Breast epithelium (tissue), 4 donors: ENCODE results near the gene LDLRAD1. TPM values are rescaled to one million over a fixed set of nuclear protein-coding genes. Genes with fewer than 3 reads are reported as not detected.
"Not testable (repeated sequence)": the region's sequence is repeated elsewhere in the genome, so short reads cannot be mapped to it uniquely, and the experiment has no call there.

Experiments used
- DNase-seq, 2 donors: peaks; one replicate each; pipeline ENCODE4 v3.0.0-alpha.2; 2019; ENCODE audit warnings: low spot score in 2 of 2
- H3K27ac ChIP-seq, 2 donors: fragments of 200-600 bp; sonication (generic) in 1 of 2; one replicate each; pipeline ENCODE4 v1.5.1; 2016 to 2019; ENCODE audit warnings: mild to moderate bottlenecking in 1 of 2
- H3K27me3 ChIP-seq, 2 donors: fragments of 200-600 bp; sonication (generic) in 1 of 2; one replicate each; pipeline versions ENCODE4 v1.5.1 to v1.6.0; 2017 to 2019; ENCODE audit warnings: control low read depth in 1 of 2, mild to moderate bottlenecking in 1 of 2
- H3K36me3 ChIP-seq: fragments of 200-600 bp; one replicate; pipeline ENCODE4 v1.5.1; 2019
- H3K4me1 ChIP-seq, 2 donors: fragments of 200-600 bp; sonication (generic); one replicate each; pipeline ENCODE4 v1.5.1; 2016 to 2019; ENCODE audit warnings: control low read depth in 1 of 2
- H3K4me3 ChIP-seq, 3 donors: fragments of 200-600 bp; sonication (generic); 1 replicate in 2 of 3; 2 replicates in 1 of 3; pipeline ENCODE4 v1.5.1; 2016 to 2019; ENCODE audit warnings: mild to moderate bottlenecking in 3 of 3, moderate library complexity in 2 of 3
- H3K9me3 ChIP-seq, 2 donors: fragments of 200-600 bp; sonication (generic) in 1 of 2; one replicate each; pipeline ENCODE4 v1.5.1; 2016 to 2019; ENCODE audit warnings: control low read depth in 1 of 2
- CTCF ChIP-seq, 3 donors: fragments of 450-650 bp; IDR thresholded peaks; one replicate each; pipeline ENCODE4 v1.5.1; 2016 to 2017; ENCODE audit warnings: antibody characterized with exemption in 3 of 3, mild to moderate bottlenecking in 3 of 3, moderate library complexity in 3 of 3
- POLR2A ChIP-seq: fragments of 450-650 bp; IDR thresholded peaks from one replicate; pipeline ENCODE4 v1.6.1; 2016; ENCODE audit warnings: antibody characterized with exemption, mild to moderate bottlenecking, moderate library complexity
- POLR2AphosphoS5 ChIP-seq, 3 donors: sonication (generic); formaldehyde crosslinking; IDR thresholded peaks; one replicate each; pipeline ENCODE4 v1.6.1; 2017; ENCODE audit warnings: antibody characterized with exemption in 3 of 3
- intact Hi-C: fragments of 100-400 bp; cut with DNase I; formaldehyde crosslinking; loops from one replicate; pipeline ENCODE4 v1.15.1; 2023; ENCODE audit warnings: low total_unique reads
- total RNA-seq, 3 donors: library from RNA; depleted of rRNA; stranded (reverse); fragments of >200 nt; gene quantifications; one replicate each; pipeline ENCODE4 v1.1.0, GENCODE V29; 2016

Gene LDLRAD1
- total RNA-seq, 3 donors from 2014 or later: not detected

GRCh38 chr1:54052431-54052933 is 34.5 kb upstream of the LDLRAD1 start:
- peaks cover 2 to 34% of the 10 kb centered on the region in 2 donors for H3K4me1 ChIP-seq
- intact Hi-C loops: no loop called here

GRCh38 chr1:54051933-54052430 is 34.0 kb upstream of the LDLRAD1 start:
- no peak for TF ChIP-seq CTCF (IDR thresholded peaks at IDR 0.05)
- TF ChIP-seq POLR2AphosphoS5 (IDR thresholded peaks at IDR 0.05): no peak
- no peak for TF ChIP-seq POLR2A
- Histone ChIP-seq H3K27ac (peak overlapping the region; percentile 97 to 99), H3K4me1 (peaks cover 2 to 34% of the 10 kb centered on the region in 2 donors), H3K9me3 (no peaks in the 10 kb centered on the region), H3K27me3 (no peaks in the 10 kb centered on the region), H3K4me3 (peak overlapping the region; percentile 82 to 99 (median 83)), H3K36me3 (no peaks in the 10 kb centered on the region)
- intact Hi-C loops: no loop called here
- no peak for DNase-seq

More at GRCh38 chr1:54052431-54052933, 34.5 kb upstream of the LDLRAD1 start:
- Histone ChIP-seq H3K27me3 (no peaks in the 10 kb centered on the region), H3K4me3 (peak overlapping the region; percentile 82 to 99 (median 83)), H3K36me3 (no peaks in the 10 kb centered on the region), H3K27ac (peak overlapping the region; percentile 97 to 99), H3K9me3 (no peaks in the 10 kb centered on the region)
- peak in 1 of 2 donors; percentile 39 for DNase-seq
- TF ChIP-seq CTCF (IDR thresholded peaks at IDR 0.05) (peak in 1 of 3 donors; percentile 7), POLR2A (no peak)

- intact Hi-C loops, H3K9me3 ChIP-seq, DNase-seq, H3K27ac ChIP-seq, H3K27me3 ChIP-seq, H3K4me3 ChIP-seq, H3K36me3 ChIP-seq: not testable (repeated sequence)
- peaks cover 2 to 34% of the 10 kb centered on the region in 2 donors for H3K4me1 ChIP-seq
These were observed 32.4 kb upstream of the LDLRAD1 start for GRCh38 chr1:54050435-54050834.

- H3K27ac ChIP-seq: no peak overlapping the region
- H3K9me3 ChIP-seq: no peaks in the 10 kb centered on the region
- H3K27me3 ChIP-seq: no peaks in the 10 kb centered on the region
- no peak for DNase-seq
- TF ChIP-seq POLR2AphosphoS5 (IDR thresholded peaks at IDR 0.05) (no peak), POLR2A (no peak)
- peaks cover 2 to 24% of the 10 kb centered on the region in 2 donors for H3K4me1 ChIP-seq
- no peak overlapping the region for H3K4me3 ChIP-seq
- intact Hi-C loops: no loop called here
- no peaks in the 10 kb centered on the region for H3K36me3 ChIP-seq
These were observed 29.7 kb upstream of the LDLRAD1 start for GRCh38 chr1:54047384-54048305.

- Histone ChIP-seq H3K9me3 (no peaks in the 10 kb centered on the region), H3K4me3 (no peak overlapping the region), H3K27me3 (no peaks in the 10 kb centered on the region), H3K4me1 (peaks cover 2 to 22% of the 10 kb centered on the region in 2 donors), H3K36me3 (peaks cover 4% of the 10 kb centered on the region), H3K27ac (no peak overlapping the region)
- intact Hi-C loops: no loop called here
- DNase-seq: no peak
- TF ChIP-seq CTCF (IDR thresholded peaks at IDR 0.05) (no peak), POLR2AphosphoS5 (IDR thresholded peaks at IDR 0.05) (no peak), POLR2A (no peak)
These were observed 28.8 kb upstream of the LDLRAD1 start for GRCh38 chr1:54046671-54047383.
